Ramos (cell line): ENCODE results near the gene DNMT1.

Experiments used
- in situ Hi-C: fragments of 300-500 bp; cut with MboI; formaldehyde crosslinking; loops from one replicate; pipeline ENCODE4 v1.14.3; 2022; ENCODE audit warnings: low sequenced_read_pairs; ENCODE audit not compliant: unreplicated experiment

DNMT1 gene

GRCh38 chr19:10145031-10145430 is 49.7 kb downstream of the DNMT1 start:
- in situ Hi-C loops, result no loop called here

GRCh38 chr19:10144361-10144760 is 50.4 kb downstream of the DNMT1 start:
- in situ Hi-C loops, result no loop called here

- in situ Hi-C loops, result no loop called here
These were observed 51.1 kb downstream of the DNMT1 start for GRCh38 chr19:10143681-10144080.

GRCh38 chr19:10142701-10143375 is 51.9 kb downstream of the DNMT1 start:
- in situ Hi-C loops, result no loop called here

- in situ Hi-C loops, result no loop called here
These were observed 52.8 kb downstream of the DNMT1 start for GRCh38 chr19:10141973-10142372.

- in situ Hi-C loops, result no loop called here
These were observed 53.3 kb downstream of the DNMT1 start for GRCh38 chr19:10141479-10141878.

- in situ Hi-C loops, result no loop called here
These were observed 54.8 kb downstream of the DNMT1 start for GRCh38 chr19:10139952-10140351.

GRCh38 chr19:10138879-10139795 is 55.6 kb downstream of the DNMT1 start:
- in situ Hi-C loops, result no loop called here

GRCh38 chr19:10137751-10138682 is 56.7 kb downstream of the DNMT1 start:
- in situ Hi-C loops, result no loop called here

- in situ Hi-C loops, result no loop called here
These were observed 57.8 kb downstream of the DNMT1 start for GRCh38 chr19:10136936-10137335.

- in situ Hi-C loops, result no loop called here
These were observed 59.0 kb downstream of the DNMT1 start for GRCh38 chr19:10135551-10136334.

- in situ Hi-C loops, result no loop called here
These were observed 60.7 kb downstream of the DNMT1 start for GRCh38 chr19:10134040-10134439.

GRCh38 chr19:10133596-10133995 is 61.2 kb downstream of the DNMT1 start:
- in situ Hi-C loops, result no loop called here

GRCh38 chr19:10132905-10133304 is 61.8 kb downstream of the DNMT1 start:
- in situ Hi-C loops, result no loop called here

GRCh38 chr19:10126213-10126639 is 68.5 kb downstream of the DNMT1 start:
- in situ Hi-C loops, result no loop called here

- in situ Hi-C loops, result no loop called here
These were observed 70.3 kb downstream of the DNMT1 start for GRCh38 chr19:10124429-10124828.

- in situ Hi-C loops, result no loop called here
These were observed 72.7 kb downstream of the DNMT1 start for GRCh38 chr19:10122045-10122444.

GRCh38 chr19:10120538-10121189 is 74.1 kb downstream of the DNMT1 start:
- in situ Hi-C loops, result no loop called here

GRCh38 chr19:10118960-10119359 is 75.8 kb downstream of the DNMT1 start:
- in situ Hi-C loops, result no loop called here
